HL-60 (cell line): ENCODE results near the gene CDKN2B-AS1.

Source experiments
- CTCF ChIP-seq: IDR thresholded peaks from one replicate; pipeline ENCODE4 v1.5.1; 2011; ENCODE audit warnings: low read length, control low read depth, inconsistent platforms; ENCODE audit not compliant: insufficient read depth
- GABPA ChIP-seq: IDR thresholded peaks from 2 replicates; pipeline ENCODE4 v1.6.1; 2012; ENCODE audit warnings: low read depth
- POLR2AphosphoS5 ChIP-seq: IDR thresholded peaks from 2 replicates; pipeline ENCODE4 v1.6.1; 2012; ENCODE audit warnings: low read depth

DNA sequence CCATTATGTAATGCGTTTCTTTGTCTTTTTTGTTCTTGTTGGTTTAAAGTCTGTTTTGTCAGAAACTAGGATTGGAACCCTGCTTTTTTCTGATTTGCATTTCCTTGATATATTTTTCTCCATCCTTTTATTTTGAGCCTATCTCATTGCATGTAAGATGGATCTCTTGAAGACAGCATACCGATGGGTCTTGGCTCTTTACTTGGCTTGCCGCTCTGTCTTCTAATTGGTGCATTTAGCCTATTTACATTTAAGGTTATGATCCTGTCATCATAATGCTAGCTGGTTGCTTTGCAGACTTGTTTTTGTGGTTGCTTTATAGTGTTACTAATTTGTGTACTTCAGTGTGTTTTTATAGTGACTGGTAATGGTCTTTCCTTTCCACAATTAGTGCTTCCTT, 27.8 kb downstream of the CDKN2B-AS1 start:
- TF ChIP-seq POLR2AphosphoS5 (no peak), CTCF (no peak), GABPA (no peak)
